GM10266 (cell line): Measurements from ENCODE around the gene LRRC8E.

Experiments
- DNase-seq: peaks from one replicate; pipeline ENCODE4 v3.0.0; 2012; ENCODE audit errors: extremely low spot score
- CTCF ChIP-seq: IDR thresholded peaks from 2 replicates; pipeline ENCODE4 v1.5.1; 2012; ENCODE audit warnings: mild to moderate bottlenecking, low read depth; ENCODE audit not compliant: control insufficient read depth, insufficient read depth; ENCODE audit errors: missing control alignments

Gene LRRC8E

DNA sequence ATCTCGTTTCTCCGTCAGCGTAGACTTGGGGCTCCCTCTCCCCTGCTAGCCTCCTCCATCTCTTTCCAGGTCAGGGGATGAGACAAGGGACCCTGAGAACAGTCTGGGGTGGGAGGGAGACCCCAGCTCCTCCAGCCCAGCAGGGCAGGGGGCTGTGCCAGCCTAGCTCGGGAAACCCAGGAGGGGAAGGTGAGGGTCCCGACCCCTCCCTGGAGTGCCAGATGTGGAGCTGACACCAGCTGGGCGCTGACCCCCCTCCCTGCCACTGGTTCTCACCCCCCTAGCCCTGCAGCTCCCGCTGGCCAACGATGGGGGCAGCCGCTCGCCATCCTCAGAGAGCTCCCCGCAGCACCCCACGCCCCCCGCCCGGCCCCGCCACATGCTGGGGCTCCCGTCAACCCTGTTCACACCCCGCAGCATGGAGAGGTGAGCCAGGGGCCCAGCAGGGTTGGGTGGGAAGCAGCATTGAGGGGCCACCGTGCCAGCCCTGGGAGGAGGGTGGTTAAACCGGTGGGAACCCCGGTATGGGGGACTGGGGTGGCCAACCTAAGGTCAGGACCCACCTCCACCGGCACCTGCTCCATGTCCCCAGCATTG, 21.3 kb downstream of the LRRC8E start:
- TF ChIP-seq CTCF, result no peak
- DNase-seq, result no peak

GRCh38 chr19:7910321-7911161, 22.2 kb downstream of the LRRC8E start:
- no peak for DNase-seq
- TF ChIP-seq CTCF, result no peak

GRCh38 chr19:7911508-7912143, 23.3 kb downstream of the LRRC8E start:
- no peak for TF ChIP-seq CTCF
- DNase-seq, result no peak

GRCh38 chr19:7912144-7912696, 23.9 kb downstream of the LRRC8E start:
- TF ChIP-seq CTCF, result no peak
- DNase-seq, result no peak

GRCh38 chr19:7912697-7913564, 24.6 kb downstream of the LRRC8E start:
- no peak for DNase-seq
- no peak for TF ChIP-seq CTCF

DNA sequence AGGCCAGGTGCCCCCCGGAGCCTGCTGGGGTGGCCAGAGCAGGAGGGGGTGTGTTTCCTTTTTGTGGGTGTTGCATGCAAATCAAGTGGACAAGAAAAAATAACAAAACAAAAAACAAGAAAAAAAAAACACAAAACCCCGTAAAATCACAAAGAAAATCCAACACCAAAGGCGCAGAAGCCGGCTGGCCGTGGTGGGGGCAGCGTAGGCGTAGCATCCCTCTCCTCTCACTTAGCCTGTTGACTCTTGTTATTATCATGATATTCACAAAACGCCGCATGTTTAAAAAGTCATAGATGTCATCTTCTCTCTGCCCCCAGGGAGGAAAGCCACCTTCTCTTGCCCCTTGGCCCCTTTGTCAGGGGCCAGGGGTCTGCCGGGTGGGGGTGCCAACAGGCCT, 25.3 kb downstream of the LRRC8E start:
- DNase-seq, result no peak
- no peak for TF ChIP-seq CTCF
